T-cell (primary cell): ENCODE results near the gene PTPRO. TPM values are rescaled to one million over a fixed set of nuclear protein-coding genes. Genes with fewer than 3 reads are reported as not detected.

Experiments
- ATAC-seq, 4 experiments: fragments of 200-7000 bp in 3 of 4; fragments of 150-1000 bp in 1 of 4; cut with Tn5 transposase; replicated peaks in 1 of 4; 1 replicate in 3 of 4; 2 replicates in 1 of 4; pipeline ENCODE4 v1.10.0; 2021; ENCODE audit warnings: moderate library complexity in 3 of 4, mild to moderate bottlenecking in 2 of 4, moderate number of reproducible peaks in 1 of 4
- CTCF ChIA-PET, 2 donors: fragments of 300-600 bp; sonication (Branson Sonifier 250); formaldehyde crosslinking; loops; one replicate each; lab custom pipeline; 2022; ENCODE audit warnings: antibody characterized with exemption in 2 of 2; lab: Charles Lee
- POLR2A ChIA-PET, 2 donors: fragments of 300-600 bp; sonication (Branson Sonifier 250); formaldehyde crosslinking; loops; one replicate each; lab custom pipeline; 2022; ENCODE audit warnings: antibody characterized with exemption in 2 of 2; lab: Charles Lee
- DNase-seq, 35 experiments: peaks; one replicate each; pipeline versions ENCODE4 v3.0.0 to v3.0.0-alpha.2; 2013 to 2023
- H3K27ac ChIP-seq: one replicate; pipeline ENCODE4 v1.5.1; 2013; ENCODE audit warnings: low read length
- H3K27me3 ChIP-seq, 2 experiments: replicated peaks in 1 of 2; 1 replicate in 1 of 2; 2 replicates in 1 of 2; pipeline versions ENCODE4 v1.6.1 to v1.7.0; 2013; ENCODE audit warnings: low read length in 1 of 2, mixed read lengths in 1 of 2; ENCODE audit not compliant: control insufficient read depth in 2 of 2, insufficient read depth in 2 of 2; ENCODE audit errors: extremely low read depth in 1 of 2
- H3K36me3 ChIP-seq, 2 donors: 1 replicate in 1 of 2; 2 replicates in 1 of 2; pipeline versions ENCODE4 v1.6.1 to v1.7.0; 2013; ENCODE audit warnings: low read length in 1 of 2; ENCODE audit not compliant: control insufficient read depth in 2 of 2, insufficient read depth in 1 of 2; ENCODE audit errors: extremely low read depth in 1 of 2
- H3K4me1 ChIP-seq, 2 experiments: 1 replicate in 1 of 2; 2 replicates in 1 of 2; pipeline versions ENCODE4 v1.6.1 to v1.7.0; 2013; ENCODE audit warnings: low read length in 2 of 2, mixed read lengths in 1 of 2; ENCODE audit not compliant: insufficient read depth in 2 of 2, control insufficient read depth in 1 of 2; ENCODE audit errors: extremely low read depth in 1 of 2
- H3K4me3 ChIP-seq, 2 donors: 1 replicate in 1 of 2; 2 replicates in 1 of 2; pipeline versions ENCODE4 v1.5.1 to v1.7.0; 2013; ENCODE audit warnings: mild to moderate bottlenecking in 2 of 2, low read length in 1 of 2, moderate library complexity in 1 of 2; ENCODE audit not compliant: control insufficient read depth in 1 of 2; ENCODE audit errors: extremely low read depth in 1 of 2
- H3K9me3 ChIP-seq: 2 replicates; pipeline ENCODE4 v1.7.0; 2013
- H3K27ac Mint-ChIP-seq, 2 donors: one replicate each; pipeline ENCODE4 v1.8.0; 2020 to 2021; ENCODE audit warnings: mild to moderate bottlenecking in 2 of 2, mixed read lengths in 2 of 2
- H3K27me3 Mint-ChIP-seq, 2 donors: one replicate each; pipeline ENCODE4 v1.8.0; 2021 to 2022; ENCODE audit warnings: mixed read lengths in 2 of 2
- H3K36me3 Mint-ChIP-seq: one replicate; pipeline ENCODE4 v1.8.0; 2021; ENCODE audit warnings: mixed read lengths
- H3K4me1 Mint-ChIP-seq, 3 donors: one replicate each; pipeline ENCODE4 v1.8.0; 2020 to 2022; ENCODE audit warnings: mixed read lengths in 3 of 3, mild to moderate bottlenecking in 1 of 3
- H3K4me3 Mint-ChIP-seq, 3 donors: one replicate each; pipeline ENCODE4 v1.8.0; 2020 to 2022; ENCODE audit warnings: mild to moderate bottlenecking in 3 of 3, mixed read lengths in 3 of 3, moderate library complexity in 3 of 3
- H3K9me3 Mint-ChIP-seq, 3 donors: one replicate each; pipeline ENCODE4 v1.8.0; 2020 to 2022; ENCODE audit warnings: mixed read lengths in 3 of 3
- WGBS: methylation state at CpG from one replicate; pipeline ENCODE4 v1.1.5; 2013; ENCODE audit warnings: missing lambda C conversion rate; ENCODE audit not compliant: insufficient coverage; 5-methylcytosine and 5-hydroxymethylcytosine counted together
- total RNA-seq, 35 experiments: library from RNA in 6 of 35; stranded (reverse) in 6 of 35; fragments of 120-200 nt in 1 of 35; gene quantifications; one replicate each; pipeline versions ENCODE4 v1.2.1 to v1.2.4 and lab custom pipeline; 2013 to 2026

Gene PTPRO
- total RNA-seq, 5 donors from 2014 or later (not counting 1 experiment from before 2014, with no cell fraction given) = 1.1 to 11.5 (median 6.3) TPM

DNA sequence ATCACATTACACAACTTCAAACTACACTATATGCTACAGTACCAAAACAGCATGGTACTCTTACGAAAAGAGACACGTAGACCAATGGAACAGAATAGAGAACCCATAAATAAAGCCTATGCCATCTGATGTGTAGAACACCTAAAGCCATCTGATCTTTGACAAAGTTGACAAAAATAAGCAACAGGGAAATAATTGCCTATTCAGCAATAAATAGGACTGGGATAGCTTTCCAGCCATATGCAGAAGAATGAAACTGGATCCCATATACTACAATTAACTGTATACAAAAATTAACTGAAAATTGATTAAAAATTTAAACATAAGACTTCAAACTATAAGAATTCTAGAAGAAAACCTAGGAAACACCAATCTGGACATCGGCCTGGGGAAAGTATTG lies 120.7 kb downstream of the PTPRO start:
- no peak overlapping the region for H3K27ac ChIP-seq
- Mint-ChIP-seq H3K27ac (no peak overlapping the region), H3K27me3 (peaks cover 9 to 16% of the 10 kb centered on the region in 2 donors), H3K36me3 (no peaks in the 10 kb centered on the region), H3K4me1 (no peaks in the 10 kb centered on the region), H3K4me3 (no peak overlapping the region), H3K9me3 (peaks cover 4 to 10% (median 6%) of the 10 kb centered on the region in 3 donors)
- DNase-seq (no peak), ATAC-seq (no peak)
- no peak overlapping the region for H3K4me3 ChIP-seq
- WGBS = 100% methylated on average over 1 of the region's 3 CpGs
- H3K27me3 ChIP-seq = peaks cover 0 to 3% of the 10 kb centered on the region in 2 experiments
- ChIA-PET CTCF (no interaction called here), POLR2A (interaction anchor here in 1 of 2 donors (0.6 kb wide), 1 partner anchor 583 kb away, joined by 3 read pairs; no protein-coding TSS in a partner anchor)
- H3K4me1 ChIP-seq = no peaks in the 10 kb centered on the region
- H3K36me3 ChIP-seq = no peaks in the 10 kb centered on the region
- H3K9me3 ChIP-seq = no peaks in the 10 kb centered on the region

DNA sequence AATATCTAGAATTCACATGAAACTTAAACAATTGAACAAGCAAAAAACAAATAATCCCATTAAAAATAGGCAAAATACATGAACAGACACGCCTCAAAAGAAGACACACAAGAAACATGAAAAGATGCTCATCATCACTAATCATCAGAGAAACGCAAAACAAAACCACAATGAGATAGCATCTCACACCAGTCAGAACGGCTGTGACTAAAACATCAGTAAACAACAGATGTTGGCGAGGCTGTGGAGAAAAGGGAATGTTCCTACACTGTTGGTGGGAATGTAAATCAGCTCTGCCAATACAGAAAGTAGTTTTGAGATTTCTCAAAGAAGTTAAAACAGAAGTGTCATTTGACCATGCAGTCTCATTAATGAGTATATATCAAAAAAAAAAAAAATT lies 121.3 kb downstream of the PTPRO start:
- Histone ChIP-seq H3K27ac (no peak overlapping the region), H3K36me3 (no peaks in the 10 kb centered on the region), H3K9me3 (no peaks in the 10 kb centered on the region), H3K4me1 (no peaks in the 10 kb centered on the region), H3K4me3 (no peak overlapping the region), H3K27me3 (peaks cover 0 to 3% of the 10 kb centered on the region in 2 experiments)
- Mint-ChIP-seq H3K4me3 (no peak overlapping the region), H3K9me3 (peaks cover 1 to 7% (median 4%) of the 10 kb centered on the region in 3 donors), H3K36me3 (no peaks in the 10 kb centered on the region), H3K27ac (no peak overlapping the region), H3K27me3 (peaks cover 9 to 16% of the 10 kb centered on the region in 2 donors), H3K4me1 (no peaks in the 10 kb centered on the region)
- WGBS = 83% methylated on average over 1 of the region's 4 CpGs
- ATAC-seq = no peak
- ChIA-PET POLR2A (no interaction called here), CTCF (no interaction called here)
- no peak for DNase-seq

DNA sequence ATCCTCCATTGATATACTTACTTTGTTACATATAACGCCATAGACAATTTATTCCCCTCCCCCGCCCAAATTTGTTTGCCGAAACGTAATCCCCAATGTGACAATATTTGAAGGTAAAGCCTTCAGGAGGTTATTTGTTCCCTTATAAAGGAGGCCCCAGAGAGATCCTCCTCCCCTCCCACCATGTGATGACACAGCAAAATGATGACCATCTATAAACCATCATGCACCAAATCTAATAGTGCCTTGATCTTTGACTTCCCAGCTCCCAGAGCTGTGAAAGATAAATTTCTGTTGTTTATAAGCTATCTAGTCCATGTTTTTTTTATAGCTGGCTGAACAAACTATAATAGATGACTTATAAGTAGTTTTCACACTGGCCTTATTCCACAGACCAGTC lies 122.2 kb downstream of the PTPRO start:
- CTCF ChIA-PET = interaction anchor here in 1 of 2 donors (1.3 kb wide), 1 partner anchor 146 kb away, joined by 3 read pairs; no protein-coding TSS in a partner anchor
- no peak overlapping the region for H3K27ac ChIP-seq
- H3K27ac Mint-ChIP-seq = no peak overlapping the region
- no peaks in the 10 kb centered on the region for H3K36me3 Mint-ChIP-seq
- H3K27me3 Mint-ChIP-seq = peaks cover 6 to 12% of the 10 kb centered on the region in 2 donors
- no peaks in the 10 kb centered on the region for H3K9me3 Mint-ChIP-seq
- no peak for ATAC-seq
- H3K9me3 ChIP-seq = no peaks in the 10 kb centered on the region
- POLR2A ChIA-PET = no interaction called here
- no peak overlapping the region for H3K4me3 Mint-ChIP-seq
- DNase-seq = no peak
- H3K4me1 Mint-ChIP-seq = no peaks in the 10 kb centered on the region
- no CpG with 5 or more reads among the region's 4 CpGs for WGBS
- no peak overlapping the region for H3K4me3 ChIP-seq
- H3K4me1 ChIP-seq = no peaks in the 10 kb centered on the region
- H3K27me3 ChIP-seq = peaks cover 0 to 3% of the 10 kb centered on the region in 2 experiments
- H3K36me3 ChIP-seq = no peaks in the 10 kb centered on the region

DNA sequence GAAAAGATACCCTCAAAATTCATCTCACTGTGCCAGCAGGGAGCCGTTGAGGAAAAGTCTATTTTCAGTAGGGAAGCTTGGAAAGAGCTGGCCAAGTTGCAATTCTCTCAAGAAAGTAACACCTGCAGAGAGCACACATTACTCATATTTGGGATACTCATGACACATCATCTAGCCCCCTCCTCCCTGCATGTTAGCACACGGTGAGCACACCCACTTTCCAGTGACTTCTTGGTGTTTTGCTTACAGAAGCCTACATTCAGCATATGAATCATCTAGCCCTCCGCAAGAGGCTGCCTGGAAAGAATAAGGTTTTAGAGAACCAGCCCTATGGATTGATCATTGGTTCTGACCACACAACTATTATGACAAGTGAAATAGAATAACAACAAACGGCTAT lies 124.5 kb downstream of the PTPRO start:
- H3K4me1 ChIP-seq = no peaks in the 10 kb centered on the region
- DNase-seq (no peak), ATAC-seq (no peak)
- H3K9me3 Mint-ChIP-seq = peaks cover 0 to 4% (median 3%) of the 10 kb centered on the region in 3 donors
- no peak overlapping the region for H3K27ac Mint-ChIP-seq
- CTCF ChIA-PET = no interaction called here
- no peaks in the 10 kb centered on the region for H3K27me3 ChIP-seq
- H3K4me3 Mint-ChIP-seq = no peak overlapping the region
- H3K36me3 Mint-ChIP-seq = no peaks in the 10 kb centered on the region
- H3K36me3 ChIP-seq = no peaks in the 10 kb centered on the region
- POLR2A ChIA-PET = no interaction called here
- no peaks in the 10 kb centered on the region for H3K4me1 Mint-ChIP-seq
- no peak overlapping the region for H3K27ac ChIP-seq
- H3K4me3 ChIP-seq = no peak overlapping the region
- WGBS = no CpG with 5 or more reads among the region's 4 CpGs
- no peaks in the 10 kb centered on the region for H3K9me3 ChIP-seq
- H3K27me3 Mint-ChIP-seq = peaks cover 6 to 12% of the 10 kb centered on the region in 2 donors

DNA sequence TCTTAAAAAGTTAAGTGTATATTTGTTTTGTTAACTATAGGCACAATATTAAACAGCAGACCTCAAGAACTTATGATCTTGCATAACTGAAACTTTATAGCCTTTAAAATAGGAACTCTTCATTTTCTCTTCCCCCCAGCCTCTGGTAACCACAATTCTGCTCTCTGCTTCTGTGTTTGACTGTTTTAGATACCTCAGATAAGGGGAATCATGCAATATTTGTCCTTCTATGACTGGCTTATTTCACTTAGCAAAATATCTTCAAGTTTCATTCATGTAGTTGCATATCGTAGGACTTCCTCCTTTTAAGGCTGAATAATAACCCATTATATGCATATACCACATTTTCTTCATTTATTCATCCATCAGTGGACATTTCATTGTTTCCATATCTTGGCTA lies 131.3 kb downstream of the PTPRO start:
- ATAC-seq = no peak
- Histone ChIP-seq H3K4me1 (no peaks in the 10 kb centered on the region), H3K4me3 (no peak overlapping the region), H3K27me3 (no peaks in the 10 kb centered on the region), H3K9me3 (no peaks in the 10 kb centered on the region), H3K27ac (no peak overlapping the region), H3K36me3 (no peaks in the 10 kb centered on the region)
- H3K4me1 Mint-ChIP-seq = peaks cover 0 to 2% (median 2%) of the 10 kb centered on the region in 3 donors
- H3K9me3 Mint-ChIP-seq = peaks cover 8 to 18% (median 13%) of the 10 kb centered on the region in 3 donors
- H3K4me3 Mint-ChIP-seq = no peak overlapping the region
- H3K27me3 Mint-ChIP-seq = peaks cover 0 to 3% of the 10 kb centered on the region in 2 donors
- CTCF ChIA-PET = no interaction called here
- H3K36me3 Mint-ChIP-seq = no peaks in the 10 kb centered on the region
- no peak overlapping the region for H3K27ac Mint-ChIP-seq
- POLR2A ChIA-PET = no interaction called here
- 0% methylated on average over 1 of the region's 1 CpG for WGBS
- no peak for DNase-seq

DNA sequence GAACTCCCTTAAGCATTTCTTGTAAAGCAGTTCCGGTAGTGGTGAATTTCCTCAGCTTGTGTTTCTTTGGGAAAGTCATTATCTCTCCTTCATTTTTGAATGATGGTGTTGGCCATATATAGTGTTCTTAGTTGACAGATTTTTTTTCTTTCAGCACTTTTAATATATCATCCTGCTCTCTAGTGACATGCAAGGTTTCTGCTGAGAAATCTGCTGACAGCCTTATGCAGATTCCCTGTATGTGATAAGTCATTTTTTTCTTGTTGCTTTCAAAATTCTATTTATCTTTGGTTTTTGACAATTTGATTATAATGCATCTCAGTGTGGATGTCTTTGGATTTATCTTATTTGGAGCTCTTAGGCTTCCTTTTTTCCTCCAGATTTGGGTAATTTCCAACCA lies 135.7 kb downstream of the PTPRO start:
- Histone ChIP-seq H3K27ac (no peak overlapping the region), H3K9me3 (no peaks in the 10 kb centered on the region), H3K4me1 (no peaks in the 10 kb centered on the region), H3K27me3 (no peaks in the 10 kb centered on the region), H3K36me3 (no peaks in the 10 kb centered on the region), H3K4me3 (no peak overlapping the region)
- Mint-ChIP-seq H3K36me3 (no peaks in the 10 kb centered on the region), H3K4me1 (peaks cover 0 to 2% (median 2%) of the 10 kb centered on the region in 3 donors), H3K27me3 (peaks cover 9 to 15% of the 10 kb centered on the region in 2 donors), H3K4me3 (no peak overlapping the region), H3K27ac (no peak overlapping the region), H3K9me3 (peaks cover 9 to 26% (median 20%) of the 10 kb centered on the region in 3 donors)
- ATAC-seq (no peak), DNase-seq (no peak)
- CTCF ChIA-PET = interaction anchor here in 1 of 2 donors (0.6 kb wide), 1 partner anchor 11 kb away, joined by 3 read pairs; no protein-coding TSS in a partner anchor
- POLR2A ChIA-PET = no interaction called here
- no CpG with 5 or more reads among the region's 1 CpG for WGBS
